ENCODE measurements around the gene OR6J1.

- TF ChIP-seq, protein P1, sequence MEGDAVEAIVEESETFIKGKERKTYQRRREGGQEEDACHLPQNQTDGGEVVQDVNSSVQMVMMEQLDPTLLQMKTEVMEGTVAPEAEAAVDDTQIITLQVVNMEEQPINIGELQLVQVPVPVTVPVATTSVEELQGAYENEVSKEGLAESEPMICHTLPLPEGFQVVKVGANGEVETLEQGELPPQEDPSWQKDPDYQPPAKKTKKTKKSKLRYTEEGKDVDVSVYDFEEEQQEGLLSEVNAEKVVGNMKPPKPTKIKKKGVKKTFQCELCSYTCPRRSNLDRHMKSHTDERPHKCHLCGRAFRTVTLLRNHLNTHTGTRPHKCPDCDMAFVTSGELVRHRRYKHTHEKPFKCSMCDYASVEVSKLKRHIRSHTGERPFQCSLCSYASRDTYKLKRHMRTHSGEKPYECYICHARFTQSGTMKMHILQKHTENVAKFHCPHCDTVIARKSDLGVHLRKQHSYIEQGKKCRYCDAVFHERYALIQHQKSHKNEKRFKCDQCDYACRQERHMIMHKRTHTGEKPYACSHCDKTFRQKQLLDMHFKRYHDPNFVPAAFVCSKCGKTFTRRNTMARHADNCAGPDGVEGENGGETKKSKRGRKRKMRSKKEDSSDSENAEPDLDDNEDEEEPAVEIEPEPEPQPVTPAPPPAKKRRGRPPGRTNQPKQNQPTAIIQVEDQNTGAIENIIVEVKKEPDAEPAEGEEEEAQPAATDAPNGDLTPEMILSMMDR (IDR thresholded peaks at IDR 0.05; ENCODE audit: borderline replicate concordance, extremely low read depth, low read length, poor library complexity, severe bottlenecking): no peak
- no peak for TF ChIP-seq EZH2 (IDR thresholded peaks at IDR 0.05; ENCODE audit: borderline replicate concordance, low read depth, low read length, severe bottlenecking)
These were observed 51.0 kb downstream of the OR6J1 start for GRCh38 chr14:22593189-22593588.

All from DND-41 (cell line).